HS-27A (cell line): ENCODE data around the gene LY6G5B.

Experiments
- DNase-seq: peaks from one replicate; pipeline ENCODE4 v3.0.0-alpha.2; 2012; ENCODE audit warnings: low read depth, missing footprints

The LY6G5B gene

GRCh38 chr6:31641370-31641769, 28.4 kb upstream of the LY6G5B start:
- DNase-seq: no peak

- DNase-seq: no peak
Observed at GRCh38 chr6:31642798-31643570, 26.8 kb upstream of the LY6G5B start.

- DNase-seq: no peak
Observed at GRCh38 chr6:31643818-31644454, 25.8 kb upstream of the LY6G5B start.

GRCh38 chr6:31645325-31645724, 24.5 kb upstream of the LY6G5B start:
- no peak for DNase-seq

GRCh38 chr6:31651602-31652191, 18.1 kb upstream of the LY6G5B start:
- DNase-seq: no peak

GRCh38 chr6:31652925-31653724, 16.7 kb upstream of the LY6G5B start:
- DNase-seq: no peak

- DNase-seq: no peak
Observed at GRCh38 chr6:31654574-31655348, 15.0 kb upstream of the LY6G5B start.

- no peak for DNase-seq
Observed at GRCh38 chr6:31655349-31656237, 14.2 kb upstream of the LY6G5B start, which contains the start of gene APOM. Gene APOM (plus strand): TSS chr6:31655894. CDS start chr6:31655967, 73 bp downstream.

- no peak for DNase-seq
Observed at GRCh38 chr6:31657406-31658157, 12.2 kb upstream of the LY6G5B start.

- no peak for DNase-seq
Observed at GRCh38 chr6:31658158-31658688, 11.6 kb upstream of the LY6G5B start.

GRCh38 chr6:31658983-31659648, 10.7 kb upstream of the LY6G5B start:
- no peak for DNase-seq

- no peak for DNase-seq
Observed at GRCh38 chr6:31659649-31660380, 10.0 kb upstream of the LY6G5B start.

- no peak for DNase-seq
Observed at GRCh38 chr6:31660381-31661261, 9.2 kb upstream of the LY6G5B start, which contains the start of gene C6orf47. Gene C6orf47 (minus strand): TSS chr6:31660778. CDS start chr6:31659947, 831 bp downstream.

- no peak for DNase-seq
Observed at GRCh38 chr6:31661262-31662123, 8.3 kb upstream of the LY6G5B start.

- DNase-seq: no peak
Observed at GRCh38 chr6:31662124-31662723, 7.6 kb upstream of the LY6G5B start.
